Activated CD8-positive, alpha-beta T cell treated with anti-CD3 and anti-CD28 coated beads for 36 hours (primary cell): ENCODE measurements around the gene CCDC116. TPM values are rescaled to one million over a fixed set of nuclear protein-coding genes. Genes with fewer than 3 reads are reported as not detected.

Experiments
- ATAC-seq: fragments of 200-7000 bp; cut with Tn5 transposase; one replicate; pipeline ENCODE4 v1.10.0; 2021; ENCODE audit warnings: mild to moderate bottlenecking, moderate library complexity
- CTCF ChIA-PET: fragments of 350-600 bp; sonication (Branson Sonifier 250); formaldehyde crosslinking; loops from one replicate; lab custom pipeline; 2021; ENCODE audit warnings: antibody characterized with exemption; lab: Charles Lee
- POLR2A ChIA-PET: fragments of 350-600 bp; sonication (Branson Sonifier 250); formaldehyde crosslinking; loops from one replicate; lab custom pipeline; 2021; ENCODE audit warnings: antibody characterized with exemption; lab: Charles Lee
- DNase-seq: peaks from one replicate; pipeline ENCODE4 v3.0.0-alpha.2; 2020
- H3K27ac Mint-ChIP-seq: one replicate; pipeline ENCODE4 v1.8.0; 2021; ENCODE audit warnings: mild to moderate bottlenecking, mixed read lengths
- H3K27me3 Mint-ChIP-seq: one replicate; pipeline ENCODE4 v1.8.0; 2021; ENCODE audit warnings: mixed read lengths
- H3K36me3 Mint-ChIP-seq: one replicate; pipeline ENCODE4 v1.8.0; 2021; ENCODE audit warnings: low read depth, mixed read lengths
- H3K4me1 Mint-ChIP-seq: one replicate; pipeline ENCODE4 v1.8.0; 2021; ENCODE audit warnings: low read depth, mixed read lengths
- H3K4me3 Mint-ChIP-seq: one replicate; pipeline ENCODE4 v1.8.0; 2021; ENCODE audit warnings: mild to moderate bottlenecking, moderate library complexity, mixed read lengths
- H3K9me3 Mint-ChIP-seq: one replicate; pipeline ENCODE4 v1.8.0; 2021; ENCODE audit warnings: mixed read lengths
- intact Hi-C: fragments of 100-400 bp; cut with micrococcal nuclease; formaldehyde crosslinking; loops from one replicate; pipeline ENCODE4 v1.10.0; 2022
- total RNA-seq, 2 experiments: library from RNA; stranded (reverse); gene quantifications; one replicate each; pipeline ENCODE4 v1.2.3, GENCODE V29; 2021
- TF ChIP-seq, protein P1 (sequence below): fragments of 200-600 bp; IDR thresholded peaks from one replicate; pipeline ENCODE4 v1.8.0; 2022; ENCODE audit warnings: antibody characterized with exemption, mild to moderate bottlenecking

The CCDC116 gene
- total RNA-seq, 2 experiments from 2014 or later, result 0.45 TPM; not detected in 1

DNA sequence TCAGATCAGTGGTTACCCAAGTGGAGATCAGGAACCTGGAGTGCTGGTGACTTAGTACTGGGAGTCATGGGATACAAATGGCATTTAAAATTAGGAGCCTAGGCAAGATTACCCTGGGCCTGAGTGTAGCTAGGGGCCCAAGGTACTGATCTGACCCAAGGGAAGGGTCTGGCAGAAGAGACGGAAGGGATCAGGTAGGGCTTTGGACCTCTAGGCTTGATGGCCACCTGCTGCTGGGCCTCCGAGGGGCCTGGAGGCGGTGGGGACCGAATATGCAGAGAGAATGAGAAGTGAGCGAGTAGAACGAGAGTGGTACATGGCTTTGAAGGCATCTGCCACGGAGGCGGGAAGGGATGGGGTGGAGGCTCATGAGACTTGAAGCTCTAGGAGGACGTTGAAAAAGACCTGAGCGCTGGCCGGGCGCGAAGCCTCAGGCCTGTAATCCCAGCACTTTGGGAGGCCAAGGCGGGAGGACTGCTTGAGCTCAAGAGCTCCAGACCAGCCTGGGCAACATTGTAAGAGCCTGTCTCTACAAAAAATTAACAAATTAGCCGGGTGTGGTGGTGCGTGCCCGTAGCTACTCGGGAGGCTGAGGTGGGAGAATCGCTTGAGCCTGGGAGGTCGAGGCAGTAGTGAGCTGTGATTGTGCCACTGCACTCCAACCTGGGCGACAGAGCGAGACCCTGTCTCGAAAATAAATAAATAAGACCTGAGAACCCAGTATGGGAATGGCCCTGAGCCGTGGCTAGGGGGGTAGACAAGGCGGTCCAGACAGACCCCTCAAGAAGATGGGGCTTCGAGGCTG lies 32.7 kb downstream of the CCDC116 start:
- no peak for DNase-seq
- H3K4me3 Mint-ChIP-seq, result peak overlapping the region; percentile 89
- CTCF ChIA-PET, result interaction anchor here (0.6 to 2.1 kb wide), 9 partner anchors 12 to 287 kb away, joined by 3 to 10 read pairs (median 3); partner anchors contain the start of genes PPM1F and SDF2L1
- H3K4me1 Mint-ChIP-seq, result peaks cover 25% of the 10 kb centered on the region
- no peaks in the 10 kb centered on the region for H3K9me3 Mint-ChIP-seq
- intact Hi-C loops, result loop anchor here (5.0 kb wide), 1 partner anchor 52 kb away; no protein-coding TSS in a partner anchor
- H3K27me3 Mint-ChIP-seq, result no peaks in the 10 kb centered on the region
- H3K27ac Mint-ChIP-seq, result peak overlapping the region; percentile 97
- H3K36me3 Mint-ChIP-seq, result peaks cover 4% of the 10 kb centered on the region
- POLR2A ChIA-PET, result interaction anchor here (0.9 to 1.7 kb wide), 6 partner anchors 9 to 22 kb away, joined by 3 to 6 read pairs (median 4); no protein-coding TSS in a partner anchor
- no peak for ATAC-seq
- TF ChIP-seq, protein P1, sequence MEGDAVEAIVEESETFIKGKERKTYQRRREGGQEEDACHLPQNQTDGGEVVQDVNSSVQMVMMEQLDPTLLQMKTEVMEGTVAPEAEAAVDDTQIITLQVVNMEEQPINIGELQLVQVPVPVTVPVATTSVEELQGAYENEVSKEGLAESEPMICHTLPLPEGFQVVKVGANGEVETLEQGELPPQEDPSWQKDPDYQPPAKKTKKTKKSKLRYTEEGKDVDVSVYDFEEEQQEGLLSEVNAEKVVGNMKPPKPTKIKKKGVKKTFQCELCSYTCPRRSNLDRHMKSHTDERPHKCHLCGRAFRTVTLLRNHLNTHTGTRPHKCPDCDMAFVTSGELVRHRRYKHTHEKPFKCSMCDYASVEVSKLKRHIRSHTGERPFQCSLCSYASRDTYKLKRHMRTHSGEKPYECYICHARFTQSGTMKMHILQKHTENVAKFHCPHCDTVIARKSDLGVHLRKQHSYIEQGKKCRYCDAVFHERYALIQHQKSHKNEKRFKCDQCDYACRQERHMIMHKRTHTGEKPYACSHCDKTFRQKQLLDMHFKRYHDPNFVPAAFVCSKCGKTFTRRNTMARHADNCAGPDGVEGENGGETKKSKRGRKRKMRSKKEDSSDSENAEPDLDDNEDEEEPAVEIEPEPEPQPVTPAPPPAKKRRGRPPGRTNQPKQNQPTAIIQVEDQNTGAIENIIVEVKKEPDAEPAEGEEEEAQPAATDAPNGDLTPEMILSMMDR, result no peak

DNA sequence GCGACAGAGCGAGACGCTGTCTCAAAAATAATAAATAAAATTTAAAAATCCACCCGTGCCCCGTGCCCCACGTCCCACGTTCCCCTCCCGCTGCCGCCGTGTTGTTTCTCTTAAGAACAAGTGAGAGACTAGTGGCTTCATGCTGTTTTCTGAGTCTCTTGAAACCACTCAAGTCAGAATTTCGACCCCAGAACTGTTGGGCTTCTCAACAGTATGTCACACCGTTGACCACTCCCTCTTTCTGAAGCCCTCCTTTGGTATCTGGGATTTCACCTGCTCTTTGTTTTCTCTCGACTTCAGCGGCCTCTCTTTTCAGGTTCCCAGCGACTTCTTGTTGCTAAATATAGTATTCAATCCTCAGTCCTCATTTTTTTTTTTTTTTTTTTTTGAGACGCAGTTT lies 34.2 kb downstream of the CCDC116 start:
- ATAC-seq, result no peak
- Mint-ChIP-seq H3K9me3 (no peaks in the 10 kb centered on the region), H3K36me3 (peaks cover 10% of the 10 kb centered on the region), H3K4me1 (peaks cover 27% of the 10 kb centered on the region), H3K4me3 (peak overlapping the region; percentile 89), H3K27me3 (no peaks in the 10 kb centered on the region), H3K27ac (peak overlapping the region; percentile 97)
- ChIA-PET CTCF (interaction anchor here (1.2 kb wide), 1 partner anchor 20 kb away, joined by 3 read pairs; no protein-coding TSS in a partner anchor), POLR2A (interaction anchor here (1.5 kb wide), 1 partner anchor 13 kb away, joined by 5 read pairs; no protein-coding TSS in a partner anchor)
- intact Hi-C loops, result loop anchor here (5.0 kb wide), 1 partner anchor 51 kb away; no protein-coding TSS in a partner anchor
- TF ChIP-seq, protein P1, result no peak
- DNase-seq, result no peak

GRCh38 chr22:21669026-21669425 lies 36.5 kb downstream of the CCDC116 start:
- Mint-ChIP-seq H3K27ac (no peak overlapping the region), H3K4me3 (no peak overlapping the region), H3K27me3 (no peaks in the 10 kb centered on the region), H3K9me3 (no peaks in the 10 kb centered on the region), H3K4me1 (peaks cover 27% of the 10 kb centered on the region), H3K36me3 (peaks cover 18% of the 10 kb centered on the region)
- TF ChIP-seq, protein P1, result no peak
- intact Hi-C loops, result loop anchor here (5.0 kb wide), 1 partner anchor 48 kb away; no protein-coding TSS in a partner anchor
- ATAC-seq (no peak), DNase-seq (no peak)
- ChIA-PET POLR2A (no interaction called here), CTCF (no interaction called here)

DNA sequence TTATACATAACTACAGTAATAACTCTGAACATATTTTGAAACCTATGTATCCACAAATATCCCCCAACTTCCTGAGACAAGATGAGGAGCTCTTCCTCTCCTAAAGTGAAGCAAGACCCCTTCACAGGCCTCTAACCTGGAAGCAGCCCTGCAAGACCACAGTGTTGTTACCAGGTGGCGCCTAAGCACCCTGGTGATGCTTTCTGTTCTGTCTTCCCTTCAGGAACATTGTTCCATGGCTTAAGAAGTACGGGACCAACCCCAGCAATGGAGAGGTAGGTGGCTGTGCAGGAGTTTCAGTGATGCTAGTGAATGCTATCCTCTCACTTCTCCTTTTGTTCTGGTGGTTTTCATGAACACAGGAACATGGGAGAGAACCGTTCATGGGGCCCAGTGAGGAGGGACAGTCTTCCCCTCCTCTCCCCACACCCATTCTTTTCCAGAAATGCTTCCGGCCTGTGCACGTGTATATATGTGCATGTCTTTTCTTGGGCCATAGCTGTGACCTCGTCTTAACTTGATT lies 39.6 kb downstream of the CCDC116 start:
- TF ChIP-seq, protein P1, result no peak
- Mint-ChIP-seq H3K27me3 (no peaks in the 10 kb centered on the region), H3K27ac (no peak overlapping the region), H3K4me1 (peaks cover 16% of the 10 kb centered on the region), H3K4me3 (no peak overlapping the region), H3K9me3 (no peaks in the 10 kb centered on the region), H3K36me3 (peaks cover 40% of the 10 kb centered on the region)
- ChIA-PET POLR2A (no interaction called here), CTCF (no interaction called here)
- DNase-seq (no peak), ATAC-seq (no peak)
- intact Hi-C loops, result no loop called here
